HG03095 (cell line): Measurements from ENCODE around the gene TTLL12.

ENCODE experiments used
- ATAC-seq: cut with Tn5 transposase; IDR thresholded peaks from one replicate; pipeline ENCODE4 v1.9.1; 2021; ENCODE audit warnings: moderate library complexity; ENCODE audit not compliant: unreplicated experiment

Gene TTLL12

DNA sequence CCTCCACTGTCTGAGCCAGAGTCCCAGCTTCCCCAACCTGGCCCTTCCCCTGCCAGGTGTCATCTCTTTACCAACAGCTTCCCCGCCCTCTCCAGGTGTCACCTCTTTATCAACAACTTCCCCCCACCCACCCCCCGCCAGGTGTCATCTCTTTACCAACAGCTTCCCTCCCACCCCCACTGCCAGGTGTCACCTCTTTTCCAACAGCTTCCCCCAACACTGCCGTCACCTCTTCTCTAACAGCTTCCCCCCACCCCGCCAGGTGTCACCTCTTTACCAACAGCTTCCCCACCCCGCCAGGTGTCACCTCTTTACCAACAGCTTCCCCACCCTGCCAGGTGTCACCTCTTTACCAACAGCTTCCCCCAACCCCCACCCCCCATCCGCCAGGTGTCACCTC is 29.8 kb upstream of the TTLL12 start:
- ATAC-seq = no peak

DNA sequence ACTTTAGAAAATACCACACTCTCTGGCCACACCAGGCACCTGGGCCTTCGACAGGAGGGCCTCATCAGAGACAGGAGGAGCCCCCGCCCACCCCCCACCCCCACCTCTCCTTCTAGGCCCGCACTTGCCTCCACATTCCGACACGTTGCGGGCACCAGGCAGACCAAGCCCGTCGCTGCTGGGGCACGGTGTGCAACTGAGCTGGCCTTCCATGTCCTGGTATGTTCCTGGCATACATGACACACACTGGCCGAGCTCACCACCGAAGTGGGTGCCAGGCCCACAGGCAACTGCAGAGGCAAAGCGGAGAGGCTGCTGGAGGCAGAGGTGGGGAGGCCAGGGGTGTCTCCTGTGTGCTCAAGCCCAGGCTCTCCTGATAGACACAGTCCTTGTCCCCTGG is 27.0 kb upstream of the TTLL12 start:
- no peak for ATAC-seq

DNA sequence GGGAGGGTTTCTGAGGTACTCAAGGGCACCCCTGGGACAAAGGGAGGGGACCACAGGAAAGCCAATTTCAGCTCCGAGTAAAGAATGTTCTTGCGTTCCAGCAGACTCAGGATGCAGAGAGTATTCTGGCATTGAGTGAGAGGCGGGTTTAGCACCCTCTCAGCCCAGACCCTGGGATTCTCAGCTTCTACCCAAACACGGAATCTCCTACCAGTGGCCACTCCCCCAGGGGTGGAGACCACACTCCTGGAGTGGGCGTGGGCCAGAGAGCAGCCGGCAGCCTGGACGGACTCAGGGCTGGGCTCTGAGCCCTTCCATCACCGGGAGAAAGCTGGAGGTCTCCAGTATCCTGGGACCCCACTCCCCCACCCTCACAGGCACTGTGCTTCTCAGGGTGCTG is 26.1 kb upstream of the TTLL12 start:
- no peak for ATAC-seq

DNA sequence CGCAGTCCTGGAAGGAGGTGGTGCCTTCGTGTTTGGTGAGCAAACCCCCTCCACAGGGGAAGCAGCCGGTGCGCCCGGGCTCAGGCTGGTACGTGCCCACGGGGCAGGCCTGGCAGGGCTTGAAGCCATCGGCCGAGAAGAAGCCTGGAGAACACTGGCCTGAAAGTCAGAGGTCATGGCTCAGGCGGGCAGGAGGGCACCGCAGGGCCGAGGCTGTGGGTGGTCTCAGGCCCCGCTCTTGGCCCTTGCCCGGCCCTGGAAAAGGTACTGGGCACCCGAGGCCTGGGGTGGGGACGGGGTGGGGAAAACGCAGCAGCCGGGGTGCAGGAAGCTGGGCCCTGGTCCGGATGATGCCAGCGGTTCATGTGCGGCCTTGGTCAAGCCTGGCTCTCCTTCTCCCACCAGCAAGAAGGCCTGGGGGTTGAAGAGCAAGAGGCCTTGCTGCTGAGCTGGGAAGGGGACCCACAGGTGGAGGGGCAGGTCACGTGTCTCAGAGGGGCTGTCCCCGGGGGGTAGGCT is 25.6 kb upstream of the TTLL12 start:
- ATAC-seq = no peak

DNA sequence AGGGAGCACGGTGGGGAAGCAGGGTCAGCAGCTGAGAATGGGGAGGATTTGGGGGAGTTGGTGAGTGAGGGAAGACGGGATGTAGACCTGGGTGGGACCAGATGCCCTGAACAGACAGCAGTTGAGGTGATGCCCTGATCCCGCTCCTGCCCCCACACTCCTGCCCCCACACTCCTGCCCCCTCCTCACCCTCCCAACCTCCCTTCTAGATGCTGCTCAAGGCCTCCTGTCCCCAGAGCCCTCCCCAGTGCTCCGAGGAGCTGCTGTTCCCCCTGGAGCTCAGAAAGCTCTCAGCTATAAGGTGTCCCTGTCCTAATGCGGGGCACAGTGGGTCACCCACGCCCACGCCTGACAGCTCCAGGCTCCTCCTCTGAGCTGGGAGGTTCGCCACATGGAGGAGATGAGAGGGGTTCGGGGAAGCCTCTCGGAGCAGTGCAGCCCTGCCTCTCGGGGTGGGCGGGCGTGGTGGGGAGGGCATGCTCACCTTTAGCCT is 25.1 kb upstream of the TTLL12 start:
- ATAC-seq = no peak

DNA sequence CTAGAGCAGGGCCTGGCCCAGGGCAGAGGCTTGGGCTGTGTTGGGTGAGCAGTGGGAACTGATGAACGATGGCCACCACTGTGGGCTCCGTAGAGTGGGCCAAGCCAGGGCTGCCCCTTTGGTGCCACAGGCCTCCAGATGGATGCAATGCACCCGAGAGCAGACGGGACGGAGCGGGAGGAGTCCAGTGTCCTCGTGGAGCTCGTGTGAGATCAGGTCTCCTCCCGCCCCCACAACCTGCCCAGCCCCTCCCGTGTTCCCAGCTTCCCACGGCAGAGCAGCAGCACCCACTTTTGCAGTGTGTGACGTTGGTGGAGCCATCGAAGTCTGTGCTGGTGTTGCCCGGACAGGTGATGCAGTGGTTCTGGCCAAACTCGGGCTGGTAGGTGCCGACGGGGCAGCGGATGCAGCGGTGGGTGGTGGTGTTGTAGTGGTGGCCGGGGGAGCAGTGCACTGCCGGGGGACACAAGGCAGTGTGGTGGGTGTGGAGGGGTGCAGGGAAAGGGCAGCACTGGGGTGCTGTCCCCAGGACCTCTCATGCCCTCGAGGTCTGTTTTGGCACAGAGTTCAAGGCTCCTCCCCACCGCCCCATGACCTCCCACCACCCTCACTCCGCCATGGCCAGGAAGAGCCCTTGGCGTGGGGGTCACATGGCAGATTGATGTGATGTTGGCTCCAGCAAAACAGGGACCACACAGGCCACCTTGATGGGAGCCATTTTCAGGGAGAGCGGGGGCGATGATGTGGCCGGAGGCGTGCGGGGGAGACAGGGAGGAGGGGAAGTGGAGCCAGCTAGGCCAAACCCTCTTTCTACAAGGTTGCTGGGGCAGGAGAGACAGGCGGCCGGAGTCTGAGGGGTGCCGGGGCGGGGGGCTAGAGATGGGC is 23.9 kb upstream of the TTLL12 start:
- no peak for ATAC-seq

DNA sequence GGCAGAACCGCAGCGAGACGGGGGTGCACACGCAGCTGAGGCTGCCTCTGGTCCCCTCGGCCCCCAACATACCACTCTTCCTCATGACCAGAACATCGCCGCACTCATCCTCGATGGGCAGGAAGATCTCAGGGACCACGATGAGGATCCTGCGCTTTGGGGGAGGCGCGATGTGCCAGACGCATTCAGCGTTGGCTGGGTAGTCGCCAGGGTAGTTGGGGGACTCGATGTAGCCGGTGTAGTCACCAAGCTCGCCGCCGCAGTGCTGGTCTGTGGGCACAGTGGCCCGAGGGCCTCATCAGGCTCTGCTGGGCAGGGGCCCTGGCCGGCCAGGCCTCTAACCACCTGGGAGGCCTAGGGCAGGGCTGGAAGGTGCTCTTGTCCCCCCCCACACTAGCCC is 23.0 kb upstream of the TTLL12 start:
- no peak for ATAC-seq

DNA sequence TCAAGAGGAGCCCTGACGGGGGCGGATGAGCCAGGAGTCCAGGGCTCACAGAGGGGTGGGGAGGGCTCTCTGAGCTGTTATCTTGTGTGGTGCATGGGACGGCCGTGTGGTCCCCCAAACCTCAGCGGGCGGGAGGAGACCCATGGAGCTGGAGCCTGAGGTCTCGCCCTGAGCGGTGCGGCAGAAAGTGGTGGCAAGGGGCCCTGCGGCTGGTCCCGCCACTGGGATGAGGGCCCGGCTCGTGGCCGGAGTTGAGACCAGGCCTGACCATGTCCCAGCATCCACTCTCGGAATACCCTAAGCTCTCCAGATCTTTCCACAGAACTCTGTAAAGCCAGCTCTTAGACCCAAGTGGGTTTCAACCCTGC is 22.6 kb upstream of the TTLL12 start:
- ATAC-seq = no peak

DNA sequence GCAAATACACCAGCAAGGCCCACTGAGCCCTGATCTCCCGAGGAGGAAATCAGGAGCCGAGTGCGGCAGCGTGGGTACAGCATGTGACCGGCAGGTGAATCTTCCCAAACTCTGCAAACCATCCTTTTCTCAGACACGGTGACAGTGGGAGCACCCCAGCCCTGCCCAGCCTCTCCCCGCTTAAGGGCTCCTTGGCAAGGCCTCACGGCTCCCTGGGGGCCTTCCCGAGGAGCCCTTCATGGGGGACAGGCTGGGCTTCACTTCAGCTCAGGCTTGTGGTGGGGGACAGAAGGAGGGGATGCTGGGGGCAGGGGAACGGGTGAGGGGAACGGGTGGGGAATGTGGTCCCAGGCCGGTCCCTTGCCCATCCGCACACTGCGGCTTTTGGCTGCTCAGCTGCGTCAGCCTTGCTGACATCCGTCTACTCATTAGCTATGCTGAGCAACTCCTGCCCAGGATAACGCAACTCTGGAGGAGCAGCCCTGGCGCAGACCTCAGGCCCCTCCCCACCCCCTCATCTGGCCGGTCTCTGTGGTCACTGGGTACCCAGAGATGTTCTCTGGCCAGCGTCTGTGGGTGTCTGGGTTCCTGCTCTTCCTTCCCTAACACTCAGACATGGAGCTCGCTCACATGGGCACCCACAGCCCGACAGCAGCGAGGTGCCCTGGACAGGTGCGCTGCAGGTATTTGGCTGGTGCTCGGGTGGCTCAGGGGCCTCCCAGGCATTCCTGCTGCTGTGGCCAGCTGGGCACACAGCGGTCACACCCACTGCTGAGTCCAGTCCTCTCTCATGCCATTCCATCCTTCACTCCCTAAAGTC is 22.0 kb upstream of the TTLL12 start:
- no peak for ATAC-seq

DNA sequence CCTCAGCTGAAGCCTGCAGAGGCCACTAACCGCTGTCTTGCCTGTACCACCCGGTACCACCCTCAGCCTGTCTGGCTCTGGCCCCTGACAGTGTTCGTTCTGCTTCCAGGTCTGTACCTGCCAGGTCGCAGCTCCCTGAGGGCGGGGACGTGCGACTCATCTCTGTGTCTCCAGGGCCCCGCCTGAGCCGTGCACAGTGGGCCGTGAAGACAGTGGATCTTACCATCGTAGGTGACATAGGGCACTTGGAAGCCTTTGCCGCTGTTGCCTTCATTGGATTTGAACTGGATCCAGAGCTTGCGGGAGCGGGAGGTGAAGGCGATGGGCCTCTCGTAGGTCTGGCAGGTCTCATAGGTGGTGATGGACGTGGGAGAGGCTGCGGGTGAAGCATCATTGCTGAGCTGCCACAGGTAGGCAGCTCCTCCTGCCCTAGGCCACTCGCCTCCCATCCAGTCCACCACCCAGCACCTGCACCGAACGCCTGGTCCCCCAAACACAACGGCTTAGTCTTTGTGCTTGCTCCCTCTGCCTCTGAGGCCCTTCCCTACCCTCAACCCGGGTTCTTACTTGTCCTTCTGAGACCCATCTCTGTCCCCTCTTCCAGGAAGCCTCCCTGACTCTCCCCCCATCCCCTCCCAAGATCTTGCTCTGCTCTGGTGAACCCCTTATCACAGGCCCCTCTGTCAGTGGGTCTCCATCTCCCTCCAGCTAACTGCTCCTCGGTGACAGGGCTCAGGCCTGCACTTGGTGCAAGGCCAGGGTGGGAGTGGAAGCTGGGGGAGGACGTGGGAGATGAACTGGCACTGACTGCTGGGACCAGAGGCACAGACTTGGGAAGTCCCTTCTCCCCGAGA is 21.1 kb upstream of the TTLL12 start:
- no peak for ATAC-seq

DNA sequence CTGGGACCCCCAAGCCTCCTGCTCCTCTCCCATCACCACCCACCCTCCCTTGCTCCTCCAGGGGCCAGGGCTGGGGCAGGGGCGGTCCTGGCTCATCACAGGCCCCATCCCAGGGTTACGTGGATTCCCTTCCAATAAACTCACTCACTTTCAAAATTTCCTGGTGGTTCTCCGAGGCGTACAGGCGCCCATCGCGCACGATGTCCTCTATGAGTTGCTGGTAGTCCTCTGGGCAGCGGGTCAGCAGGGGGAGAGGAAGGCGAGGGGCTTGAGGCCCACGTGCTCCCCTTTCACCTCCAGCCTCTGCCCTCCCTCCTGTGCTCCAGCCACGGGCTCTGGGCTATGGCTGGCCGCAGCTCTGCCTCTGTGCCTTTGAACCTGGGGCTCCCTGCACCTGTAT is 20.5 kb upstream of the TTLL12 start:
- no peak for ATAC-seq

DNA sequence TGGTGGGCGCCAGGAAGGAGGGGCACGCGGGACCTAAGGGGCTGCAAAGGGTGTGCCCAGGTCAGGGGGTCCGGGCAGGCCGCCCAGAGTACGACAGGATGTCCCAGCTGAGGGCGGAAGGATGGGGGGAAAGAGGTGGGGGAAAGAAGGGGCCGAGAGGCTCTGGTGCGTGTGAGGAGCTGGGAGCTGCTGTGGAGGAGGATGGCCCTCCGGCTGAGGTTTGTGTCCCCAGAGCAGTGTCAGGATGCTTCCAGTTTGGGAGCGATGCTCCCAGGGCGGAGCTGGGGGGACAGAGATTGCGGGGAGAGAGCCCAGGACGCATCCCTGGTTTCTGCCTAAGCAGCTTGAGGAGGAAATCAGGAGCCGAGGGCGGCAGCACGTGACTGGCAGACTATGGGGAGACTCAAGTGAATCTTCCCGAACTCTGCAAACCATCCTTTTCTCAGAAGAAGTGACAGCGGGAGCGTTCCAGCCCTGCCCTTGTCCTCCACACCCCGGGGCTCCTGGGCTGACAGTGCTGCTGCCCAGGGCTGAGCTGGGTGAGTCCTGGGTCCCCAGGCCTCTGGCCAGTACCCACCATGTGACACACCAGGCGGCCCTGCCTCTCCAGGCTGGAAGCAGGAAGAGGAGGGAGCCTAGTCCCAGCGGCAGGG is 19.7 kb upstream of the TTLL12 start:
- ATAC-seq = no peak

DNA sequence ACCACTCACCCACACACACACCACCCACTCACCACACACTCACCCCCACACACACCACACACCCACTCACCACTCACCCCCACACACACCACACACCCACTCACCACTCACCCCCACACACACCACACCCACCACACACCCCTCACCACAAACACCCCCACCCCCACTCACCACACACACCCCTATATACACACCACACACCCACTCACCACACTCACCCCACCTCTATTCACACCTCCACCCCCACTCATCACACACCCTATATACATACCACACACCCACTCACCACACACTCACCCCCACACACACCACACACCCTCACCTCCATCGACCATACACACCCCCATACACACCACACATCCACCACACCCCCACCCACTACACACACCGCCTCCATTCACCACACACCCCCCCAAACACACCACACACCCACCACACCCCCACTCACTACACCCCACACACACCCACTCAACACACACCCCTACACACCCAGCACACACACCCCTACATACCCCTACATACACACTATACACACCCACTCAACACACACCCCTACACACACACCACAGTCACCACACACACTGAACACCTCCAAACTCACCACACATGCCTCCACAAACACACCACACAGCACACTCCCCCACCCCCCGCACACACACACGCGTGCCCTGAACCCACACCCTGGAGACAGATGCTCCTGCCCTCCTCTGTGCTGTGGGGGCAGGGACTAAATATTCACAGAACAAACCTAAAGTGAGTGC is 19.0 kb upstream of the TTLL12 start:
- no peak for ATAC-seq

DNA sequence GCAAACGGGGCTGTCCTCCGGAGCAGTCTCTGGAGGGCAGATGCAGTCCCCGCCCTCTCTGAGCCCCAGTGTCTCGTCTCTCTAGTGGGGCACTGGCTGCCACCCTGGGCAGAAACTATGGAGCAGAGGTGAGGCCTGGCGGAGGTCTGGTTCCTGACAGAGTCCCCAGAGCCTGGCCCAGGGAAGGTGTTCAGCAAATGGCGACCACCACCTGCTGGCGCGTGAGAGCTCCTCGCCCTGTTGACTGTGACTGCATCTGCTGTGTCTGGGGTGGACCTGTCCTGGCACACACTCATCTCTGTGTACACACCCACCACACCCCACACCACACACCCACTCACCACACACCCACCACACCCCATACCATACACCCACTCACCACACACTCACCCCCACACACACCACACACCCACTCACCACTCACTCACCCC is 18.3 kb upstream of the TTLL12 start:
- ATAC-seq = no peak

DNA sequence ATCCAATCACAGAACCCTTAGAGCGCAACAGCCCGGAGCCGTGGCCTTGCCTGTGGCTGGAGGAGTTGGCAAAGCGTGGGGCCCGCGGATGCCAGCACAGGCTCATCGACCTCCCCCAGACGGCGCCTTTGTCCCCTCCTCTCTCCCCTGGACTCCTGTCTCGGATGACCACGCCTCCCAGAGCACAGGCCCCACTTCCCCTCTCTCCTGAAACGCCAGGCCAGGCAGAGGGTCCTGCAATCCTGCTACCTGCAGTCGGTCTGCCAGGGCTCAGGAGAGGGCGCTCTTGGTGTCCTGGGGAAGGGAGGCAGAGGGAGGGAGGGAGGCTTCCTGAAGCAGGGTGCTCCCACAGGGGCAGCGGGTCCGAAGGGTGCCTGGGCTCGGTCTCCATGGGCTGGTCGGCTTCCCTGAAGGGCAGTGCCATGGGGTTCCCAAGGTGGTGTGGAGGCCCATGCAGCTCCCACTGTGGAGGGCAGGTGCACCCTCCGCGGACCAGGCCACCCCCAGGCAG is 16.6 kb upstream of the TTLL12 start:
- ATAC-seq = no peak

DNA sequence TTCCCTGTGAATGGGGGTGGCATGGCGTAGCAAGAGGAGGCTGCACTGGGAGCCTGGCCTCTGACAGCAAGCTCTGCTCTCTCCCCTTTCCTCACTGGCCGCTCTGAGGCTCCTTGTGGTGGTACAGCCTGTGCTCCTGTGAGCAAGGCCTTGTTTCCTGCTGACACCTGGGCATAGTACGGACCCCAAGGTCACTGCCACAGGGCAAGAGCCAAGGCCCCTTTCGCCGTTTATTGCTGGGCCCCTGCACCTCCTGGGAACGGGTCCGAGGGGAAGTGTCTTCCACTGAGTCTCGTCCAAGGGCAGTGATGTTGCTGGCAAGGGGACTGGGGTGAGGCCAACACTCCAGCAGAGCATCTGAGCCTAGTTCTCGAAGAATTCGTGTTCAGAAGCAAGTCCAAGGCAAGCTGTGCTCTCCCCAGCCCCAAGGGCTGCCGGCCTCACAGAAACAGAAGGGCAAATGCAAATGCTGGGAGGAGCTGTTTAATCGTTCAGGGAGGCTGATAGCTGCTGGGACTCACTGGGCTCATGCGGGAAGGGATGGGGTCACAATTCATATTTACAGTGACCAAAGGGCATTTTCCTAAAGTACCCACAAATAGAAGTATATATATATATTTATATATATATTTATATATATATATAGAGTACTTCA is 15.9 kb upstream of the TTLL12 start:
- no peak for ATAC-seq

DNA sequence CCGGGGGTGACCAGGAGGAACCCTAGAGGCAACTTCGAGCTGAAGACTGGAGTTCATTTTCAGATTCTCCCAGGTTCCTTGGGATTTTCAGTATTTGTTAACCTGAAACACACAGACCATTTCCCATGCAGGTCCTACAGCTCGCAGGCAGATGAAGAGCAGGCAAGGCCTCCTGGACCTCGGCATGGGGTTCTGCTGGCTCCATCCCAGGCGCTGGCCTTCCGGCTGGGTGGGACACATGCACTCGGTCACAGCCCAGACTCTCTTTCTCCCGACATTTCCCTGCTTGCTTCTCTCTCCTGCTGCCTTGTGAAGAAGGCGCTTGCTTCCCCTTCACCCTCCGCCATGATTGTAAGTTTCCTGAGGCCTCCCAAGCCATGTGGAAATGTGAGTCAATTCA is 15.4 kb upstream of the TTLL12 start:
- ATAC-seq = no peak

DNA sequence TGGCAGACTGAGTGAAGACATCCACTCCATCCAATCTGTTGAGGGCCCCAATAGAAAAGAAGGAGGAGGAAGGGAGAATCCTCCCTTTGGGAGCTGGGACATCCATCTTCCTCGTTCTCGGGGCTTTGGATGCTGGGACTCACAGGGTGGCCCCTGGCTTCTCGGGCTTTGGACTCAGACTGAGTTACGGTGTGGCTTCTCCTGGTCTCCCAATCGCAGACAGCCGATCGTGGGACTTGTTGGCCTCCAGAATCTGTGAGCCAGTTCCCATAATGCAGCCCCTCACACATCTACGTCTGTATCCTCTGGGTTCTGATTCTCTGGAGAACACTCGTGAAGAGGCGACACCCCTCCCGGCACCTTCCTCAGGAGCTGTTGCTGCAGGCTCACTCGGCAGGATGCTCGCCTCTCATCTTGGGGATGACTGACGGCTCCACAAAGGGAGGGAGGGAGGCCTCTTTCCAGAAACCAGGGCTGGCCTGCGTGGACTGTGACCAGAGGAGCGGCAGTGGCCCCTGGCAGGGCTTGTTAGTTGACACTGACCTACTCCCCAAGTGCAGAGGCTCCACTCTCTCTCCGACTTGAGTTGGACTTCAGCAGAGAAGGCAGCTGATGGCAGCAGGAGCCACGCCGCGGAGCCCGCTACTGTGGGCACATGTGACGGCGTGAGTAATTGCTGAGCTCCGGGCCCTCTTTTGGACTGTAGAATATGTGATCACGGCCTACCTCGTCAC is 14.7 kb upstream of the TTLL12 start:
- no peak for ATAC-seq
